Measurements from ENCODE around the gene SNRPD3. TPM values are rescaled to one million over a fixed set of nuclear protein-coding genes. Genes with fewer than 3 reads are reported as not detected.

Gene SNRPD3
- total and polyA plus RNA-seq, 8 donors: 75.6 to 153 (median 115) TPM

DNA sequence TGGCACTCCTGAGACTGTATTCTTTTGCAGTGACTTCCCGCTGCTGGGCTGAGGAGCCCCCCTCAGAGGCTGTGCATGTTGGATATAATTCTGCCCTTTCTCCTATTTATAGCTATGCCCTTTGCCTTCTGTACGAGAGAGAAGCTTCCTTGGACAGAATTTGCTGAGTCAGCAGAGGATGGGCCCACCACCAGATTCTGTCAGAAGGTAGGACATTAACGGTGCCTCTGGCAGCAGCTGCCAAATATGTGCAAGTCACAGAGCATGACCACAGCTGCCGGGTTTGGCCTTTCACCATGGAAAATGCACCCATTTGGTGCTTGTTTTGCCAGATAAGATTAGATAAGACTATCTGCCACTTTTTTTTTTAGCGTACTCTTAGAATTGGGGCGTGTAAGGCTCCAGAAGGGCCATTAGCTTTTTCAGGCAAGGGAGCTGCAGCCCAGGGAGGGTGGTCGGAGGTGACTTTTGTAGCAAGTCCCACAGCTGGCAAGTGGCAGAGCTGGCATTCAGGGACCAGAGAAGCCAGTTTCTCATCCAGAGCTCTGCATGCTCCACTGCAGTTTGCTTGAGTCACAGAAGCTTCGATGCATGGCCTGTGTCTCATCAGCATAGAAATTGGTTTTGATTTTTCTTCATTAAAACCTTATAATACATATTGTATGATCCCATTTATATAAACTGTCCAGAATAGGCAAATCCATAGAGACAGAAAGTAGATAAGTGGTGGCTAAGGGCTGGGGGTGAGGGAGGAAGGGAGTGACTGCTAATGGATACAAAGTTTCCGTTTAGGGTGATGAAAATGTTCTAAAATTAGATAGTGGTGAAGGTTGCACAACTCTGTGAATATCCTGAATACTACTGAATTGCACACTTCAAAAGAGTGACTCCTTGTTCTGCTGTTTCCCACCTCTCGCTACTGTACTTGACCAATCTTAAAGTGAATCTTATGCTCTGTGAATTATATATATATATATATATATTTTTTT, 44.9 kb upstream of the SNRPD3 start:
- Histone ChIP-seq H3K36me3 (no peaks in the 10 kb centered on the region), H3K27me3 (no peaks in the 10 kb centered on the region), H3K4me1 (peaks cover 33 to 71% (median 53%) of the 10 kb centered on the region in 4 donors), H3K4me3 (no peak overlapping the region), H3K9me3 (no peaks in the 10 kb centered on the region), H3K27ac (peak overlapping the region in 4 of 5 donors; percentile 9 to 55 (median 46))
- intact Hi-C loops (cut with DNase I; ENCODE audit: low total_unique reads): no loop called here
- peak; percentile 37 to 68 for DNase-seq
- TF ChIP-seq POLR2AphosphoS5 (IDR thresholded peaks at IDR 0.05) (no peak), EP300 (IDR thresholded peaks at IDR 0.05) (no peak), POLR2A (IDR thresholded peaks at IDR 0.05) (no peak), CTCF (IDR thresholded peaks at IDR 0.05) (no peak)
- WGBS, 5 donors: 28 to 39% (median 33%) methylated on average over 10 of the region's 10 CpGs

DNA sequence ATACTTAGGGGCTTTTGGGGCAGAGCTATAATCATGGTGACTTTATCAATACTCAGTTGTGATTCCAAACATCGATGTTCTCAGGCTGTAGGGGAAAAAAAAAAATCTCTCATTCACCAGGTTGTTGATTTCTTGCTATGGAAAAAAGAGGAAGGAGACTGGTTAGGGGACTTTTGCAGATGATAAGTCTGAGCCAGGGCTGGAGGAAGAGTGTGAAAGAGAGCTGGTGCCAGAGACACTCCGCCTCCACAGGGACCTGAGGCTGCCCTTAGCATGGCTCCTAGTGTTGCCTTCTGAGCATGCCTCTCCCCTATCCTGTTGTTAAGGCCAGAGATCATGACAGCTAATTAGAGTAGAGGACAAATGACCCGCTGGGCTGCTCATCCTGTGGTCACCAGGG, 43.8 kb upstream of the SNRPD3 start:
- no peak for DNase-seq
- WGBS, 5 donors: 35 to 55% (median 37%) methylated on average over 3 of the region's 3 CpGs
- intact Hi-C loops (cut with DNase I; ENCODE audit: low total_unique reads): no loop called here
- TF ChIP-seq POLR2A (IDR thresholded peaks at IDR 0.05): no peak
- no peak for TF ChIP-seq EP300 (IDR thresholded peaks at IDR 0.05)
- TF ChIP-seq CTCF (IDR thresholded peaks at IDR 0.05): no peak
- no peak for TF ChIP-seq POLR2AphosphoS5 (IDR thresholded peaks at IDR 0.05)
- no peak overlapping the region for H3K4me3 ChIP-seq
- H3K9me3 ChIP-seq: no peaks in the 10 kb centered on the region
- H3K27ac ChIP-seq: peak overlapping the region in 1 of 5 donors; percentile 55
- H3K4me1 ChIP-seq: peaks cover 33 to 69% (median 50%) of the 10 kb centered on the region in 4 donors
- no peaks in the 10 kb centered on the region for H3K27me3 ChIP-seq
- H3K36me3 ChIP-seq: no peaks in the 10 kb centered on the region

DNA sequence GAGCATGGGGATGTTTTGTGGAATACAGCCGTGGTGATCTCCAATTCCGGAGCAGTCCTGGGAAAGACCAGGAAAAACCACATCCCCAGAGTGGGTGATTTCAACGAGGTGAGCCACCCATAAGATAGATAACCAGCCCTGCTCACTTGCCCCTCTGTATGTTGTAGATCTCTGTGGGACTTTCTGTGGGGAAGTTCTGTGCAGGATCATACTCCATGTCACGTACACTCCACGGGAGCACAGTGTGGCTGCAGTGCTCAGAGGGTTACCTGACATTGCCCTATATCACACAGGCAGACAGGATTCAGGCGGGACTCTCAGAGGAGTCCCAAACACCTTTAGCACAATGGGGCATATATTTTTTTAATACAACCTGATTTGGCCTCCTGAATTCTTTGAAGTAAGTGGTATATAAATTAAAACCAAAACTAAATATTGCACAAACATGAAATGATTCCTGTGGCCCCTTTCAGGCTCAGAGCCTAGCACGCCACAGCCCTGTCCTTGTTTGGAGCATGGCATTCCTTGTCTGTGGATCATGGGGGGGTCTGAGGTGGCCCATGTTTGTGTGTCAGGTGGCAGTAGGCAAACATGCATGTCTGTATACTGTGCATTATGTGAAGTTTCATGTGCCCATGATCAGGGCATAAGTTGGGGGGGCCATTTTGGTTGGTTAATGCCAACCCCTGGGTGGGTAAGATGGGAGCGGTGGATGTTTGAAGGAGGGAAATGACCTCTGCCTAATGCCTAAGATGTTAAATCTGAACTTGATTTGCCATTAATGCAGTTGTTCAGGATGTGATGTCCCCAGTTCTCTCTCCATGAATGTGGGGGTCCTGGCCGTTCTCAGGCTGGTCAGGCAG, 42.2 kb upstream of the SNRPD3 start:
- Histone ChIP-seq H3K4me3 (no peak overlapping the region), H3K9me3 (no peaks in the 10 kb centered on the region), H3K27ac (no peak overlapping the region), H3K36me3 (no peaks in the 10 kb centered on the region), H3K27me3 (no peaks in the 10 kb centered on the region), H3K4me1 (peaks cover 29 to 60% (median 45%) of the 10 kb centered on the region in 4 donors)
- TF ChIP-seq POLR2AphosphoS5 (IDR thresholded peaks at IDR 0.05) (no peak), POLR2A (IDR thresholded peaks at IDR 0.05) (no peak), CTCF (IDR thresholded peaks at IDR 0.05) (no peak), EP300 (IDR thresholded peaks at IDR 0.05) (no peak)
- 84 to 88% (median 86%) methylated on average over 9 of the region's 9 CpGs for WGBS, 5 donors
- intact Hi-C loops (cut with DNase I; ENCODE audit: low total_unique reads): no loop called here
- DNase-seq: no peak

Data from stomach (tissue), 9 donors.